HG02642 (cell line): ENCODE results near the gene ZNF883.
"Not testable (repeated sequence)": the region's sequence is repeated elsewhere in the genome, so short reads cannot be mapped to it uniquely, and the experiment has no call there.

Experiments used
- ATAC-seq: cut with Tn5 transposase; IDR thresholded peaks from one replicate; pipeline ENCODE4 v1.9.1; 2021; ENCODE audit warnings: mild to moderate bottlenecking; ENCODE audit not compliant: unreplicated experiment, poor library complexity

ZNF883 gene

DNA sequence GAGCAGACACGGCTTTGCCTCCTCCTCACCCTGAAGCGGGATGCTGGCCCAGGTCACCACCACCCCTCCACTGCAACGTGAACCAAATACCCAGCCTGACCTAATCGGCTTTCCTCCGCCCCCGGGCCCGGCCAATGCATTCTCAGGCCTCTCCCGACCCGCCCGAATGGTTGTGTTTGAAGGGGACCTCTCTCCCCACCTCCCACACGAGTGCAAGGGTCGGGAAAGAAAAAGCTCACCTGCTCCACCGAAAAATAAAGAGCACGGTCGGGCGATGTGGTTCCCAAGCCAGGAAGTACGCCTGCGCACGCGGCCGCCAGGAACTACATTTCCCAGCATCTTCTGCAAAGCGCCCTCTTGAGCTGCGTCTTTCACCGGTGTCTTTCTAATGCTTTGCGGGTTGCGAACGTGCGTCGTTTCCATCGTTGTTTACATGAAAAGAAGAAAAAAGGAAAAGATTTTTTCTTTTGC is at the start of gene ZNF883:
Gene ZNF883 (minus strand): TSS at position 282 of the 471 bp plus-strand sequence.
- ATAC-seq = no peak

DNA sequence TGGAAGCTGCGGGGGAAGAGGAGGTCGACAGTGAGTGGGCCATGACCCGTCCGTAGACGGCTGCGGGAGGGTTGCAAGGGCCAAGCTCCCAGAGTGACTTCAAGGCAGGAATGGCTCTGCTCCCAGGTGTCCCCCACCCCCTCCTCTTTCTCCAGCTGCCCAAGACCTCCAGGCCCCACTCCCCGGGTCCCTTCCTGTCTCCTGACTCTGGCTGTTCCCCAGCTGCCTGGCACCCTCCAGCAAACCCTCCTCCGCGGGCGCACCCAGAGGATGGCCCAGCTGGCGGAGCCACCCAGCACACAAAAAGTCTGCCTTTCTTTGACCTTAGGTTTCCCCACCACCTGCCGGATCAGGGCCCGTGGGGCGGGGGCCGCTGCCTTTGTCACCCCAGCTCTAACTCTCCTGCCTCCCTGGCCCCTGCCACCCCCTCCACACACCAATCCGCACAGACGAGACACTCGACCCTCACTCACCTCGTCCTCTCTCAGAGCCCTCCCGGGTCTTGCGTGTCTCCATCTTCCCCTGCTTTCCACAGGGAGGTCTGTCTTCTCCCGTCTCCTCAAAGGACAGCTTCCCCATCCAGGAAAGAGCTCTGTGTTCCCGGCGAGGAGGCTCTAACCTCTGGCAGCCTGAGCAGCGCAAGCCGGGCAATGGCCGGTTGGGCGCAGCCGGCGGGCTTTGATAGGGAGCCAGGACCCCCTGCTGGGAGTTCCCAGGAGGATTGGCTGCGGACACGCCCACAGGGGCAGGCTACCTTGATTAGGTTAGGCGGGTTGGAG is 49.3 kb upstream of the ZNF883 start:
- not testable (repeated sequence) for ATAC-seq

DNA sequence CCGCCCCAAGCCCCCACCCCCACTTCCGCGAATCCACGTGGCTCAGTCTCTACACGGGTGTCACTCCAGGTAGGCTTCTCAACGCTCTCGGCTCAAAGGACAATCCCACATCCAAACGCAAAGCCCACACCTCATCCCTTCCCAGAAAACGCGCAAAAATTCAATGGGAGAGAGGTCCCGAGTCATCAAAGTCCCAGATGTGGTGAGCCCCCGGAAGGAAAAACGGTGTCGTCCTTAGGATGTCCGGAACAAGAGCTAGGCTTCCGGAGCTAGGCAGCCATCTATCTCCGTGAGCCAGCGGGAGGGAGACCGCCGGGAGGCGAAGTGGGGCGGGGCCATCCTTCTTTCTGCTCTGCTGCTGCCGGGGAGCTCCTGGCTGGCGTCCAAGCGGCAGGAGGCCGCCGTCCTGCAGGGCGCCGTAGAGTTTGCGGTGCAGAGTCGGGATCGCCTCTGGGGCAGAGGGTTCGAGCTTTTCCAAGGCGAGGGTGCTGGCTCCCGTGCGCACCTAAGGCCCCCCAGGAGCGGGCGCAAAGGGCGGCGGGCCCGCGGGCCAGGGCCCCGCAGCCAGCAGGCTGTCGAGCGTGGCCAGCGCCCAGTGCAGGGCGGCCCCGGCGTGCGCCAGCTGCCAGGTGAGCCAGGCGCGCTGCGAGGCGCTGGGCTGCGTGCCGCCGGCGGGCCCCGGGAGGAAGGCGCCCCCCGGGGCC is 47.7 kb upstream of the ZNF883 start:
- ATAC-seq = not testable (repeated sequence)

DNA sequence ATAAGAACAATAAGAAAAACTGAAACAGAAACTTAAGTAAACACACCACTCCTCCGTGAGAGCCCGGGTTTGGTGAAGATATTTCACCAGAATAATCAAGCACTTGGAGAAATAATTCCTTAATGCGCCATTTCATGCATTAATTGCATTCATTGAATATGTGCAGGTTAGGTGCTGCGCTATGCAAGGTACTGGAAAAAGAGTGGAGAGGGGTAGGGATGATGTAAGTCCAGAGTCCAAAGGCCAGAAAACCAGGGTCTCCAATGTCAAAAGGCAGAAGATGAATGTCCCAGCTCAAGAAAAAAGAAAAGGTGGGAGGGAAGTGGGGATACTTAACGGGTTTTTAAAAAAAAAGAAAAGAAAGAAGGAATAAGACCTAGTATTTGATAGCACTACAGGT is 45.2 kb upstream of the ZNF883 start:
- no peak for ATAC-seq

DNA sequence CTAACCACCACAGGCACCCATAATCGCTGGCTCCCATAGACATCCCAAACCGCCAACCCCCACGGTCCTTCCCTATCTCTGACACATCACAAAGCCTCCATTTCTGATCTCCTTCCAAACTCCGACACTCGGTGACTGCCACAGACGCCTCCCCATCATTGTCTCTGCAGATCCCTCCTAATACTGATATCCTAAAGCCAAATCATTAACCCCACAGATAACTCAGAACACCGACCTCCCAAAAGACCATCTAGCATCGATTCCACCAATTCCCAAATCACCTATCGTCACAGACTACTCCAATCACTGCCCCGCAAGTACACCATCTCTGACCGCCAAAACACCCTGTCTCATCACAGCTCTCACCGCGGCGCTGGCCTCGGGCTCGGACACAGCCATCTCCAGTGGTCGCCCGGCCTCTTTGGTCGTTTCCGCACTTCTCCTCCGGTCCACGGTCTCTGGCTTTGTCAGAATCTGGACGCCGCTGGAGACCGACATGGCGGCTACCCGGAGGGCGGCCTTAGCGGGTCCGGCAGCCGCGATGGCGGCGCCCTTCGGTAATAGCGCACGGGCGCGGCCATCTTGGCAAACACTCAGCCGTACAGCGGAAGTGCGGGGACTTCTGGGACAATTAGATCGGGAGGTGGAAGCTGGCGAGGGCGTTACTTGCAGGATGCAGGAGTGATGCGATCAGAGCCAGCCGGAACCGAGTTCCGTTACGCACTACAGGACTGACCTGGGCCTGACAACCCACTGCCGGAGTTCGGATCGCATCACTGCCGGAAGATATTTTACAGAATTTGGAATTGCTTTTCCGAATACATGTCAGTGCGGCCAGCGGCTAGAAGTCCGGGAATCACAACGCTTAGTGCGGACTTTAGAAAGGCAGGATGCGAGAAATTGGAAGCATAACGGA is 44.5 kb upstream of the ZNF883 start, which contains the start of gene ZFP37:
Gene ZFP37 (minus strand): TSS at position 534 of the 916 bp plus-strand sequence. CDS start 36 bp downstream, at position 498.
- peak; percentile 98 for ATAC-seq

DNA sequence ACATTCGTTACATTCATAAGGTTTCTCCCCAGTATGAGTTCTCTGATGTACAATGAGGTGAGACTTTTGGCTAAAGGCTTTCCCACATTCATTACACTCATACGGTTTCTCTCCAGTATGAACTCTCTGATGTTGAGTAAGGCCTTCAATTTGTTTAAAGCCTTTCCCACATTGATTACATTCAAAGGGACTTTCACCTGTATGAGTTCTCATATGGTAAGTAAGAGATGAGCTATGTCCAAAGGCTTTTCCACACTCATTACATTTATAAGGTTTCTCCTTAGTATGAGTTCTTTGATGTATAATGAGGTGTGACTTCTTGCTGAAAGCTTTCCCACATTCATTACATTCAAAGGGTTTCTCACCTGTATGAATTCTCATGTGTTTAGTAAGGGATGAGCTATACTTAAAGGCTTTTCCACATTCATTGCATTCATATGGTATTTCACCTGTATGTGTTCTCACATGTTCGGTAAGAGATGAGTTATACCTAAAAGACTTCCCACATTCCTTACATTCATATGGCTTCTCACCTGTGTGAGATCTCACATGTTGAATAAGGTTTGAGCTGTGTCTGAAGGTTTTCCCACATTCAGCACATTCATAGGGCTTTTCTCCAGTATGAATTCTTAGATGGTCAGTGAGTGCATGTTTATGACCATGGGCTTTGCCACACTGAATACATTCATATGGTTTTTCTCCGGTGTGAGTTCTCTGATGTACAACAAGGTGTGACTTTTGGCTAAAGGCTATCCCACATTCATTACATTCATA is 31.1 kb upstream of the ZNF883 start:
- no peak for ATAC-seq

DNA sequence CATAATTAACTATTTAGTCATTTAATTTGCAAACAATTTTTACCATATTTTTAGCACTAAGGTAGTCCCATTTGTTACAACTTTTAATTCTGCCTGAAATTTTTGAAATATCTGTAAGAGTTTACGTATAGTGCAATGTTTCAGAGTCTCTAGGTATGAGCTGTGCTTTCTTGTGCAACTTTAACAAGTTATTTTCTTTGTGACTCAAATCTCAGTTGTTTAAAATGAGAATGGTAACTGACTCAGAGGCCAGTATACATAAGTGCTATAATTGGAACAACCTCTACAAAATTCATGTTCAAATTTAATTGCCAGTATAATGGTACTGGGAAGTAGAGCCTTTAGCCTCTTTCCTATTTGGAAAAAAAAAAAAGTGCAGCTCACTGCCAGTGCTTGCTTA is 14.2 kb upstream of the ZNF883 start:
- ATAC-seq = no peak

DNA sequence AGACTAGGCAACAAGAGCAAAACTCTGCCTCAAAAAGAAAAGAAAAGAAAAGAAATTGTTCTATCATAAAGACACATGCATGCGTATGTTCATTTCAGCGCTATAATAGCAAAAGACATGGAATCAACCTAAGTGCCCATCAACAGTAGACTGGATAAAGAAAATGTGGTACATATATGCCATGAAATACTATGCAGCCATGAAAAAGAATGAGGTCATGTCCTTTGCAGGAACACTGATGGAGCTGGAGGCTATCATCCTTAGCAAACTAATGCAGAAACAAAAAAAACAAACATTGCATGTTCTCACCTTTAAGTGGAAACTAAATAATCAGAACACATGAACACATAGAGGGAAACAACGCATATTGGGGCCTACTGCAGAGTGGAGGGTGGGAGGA is 6.3 kb upstream of the ZNF883 start:
- no peak for ATAC-seq

DNA sequence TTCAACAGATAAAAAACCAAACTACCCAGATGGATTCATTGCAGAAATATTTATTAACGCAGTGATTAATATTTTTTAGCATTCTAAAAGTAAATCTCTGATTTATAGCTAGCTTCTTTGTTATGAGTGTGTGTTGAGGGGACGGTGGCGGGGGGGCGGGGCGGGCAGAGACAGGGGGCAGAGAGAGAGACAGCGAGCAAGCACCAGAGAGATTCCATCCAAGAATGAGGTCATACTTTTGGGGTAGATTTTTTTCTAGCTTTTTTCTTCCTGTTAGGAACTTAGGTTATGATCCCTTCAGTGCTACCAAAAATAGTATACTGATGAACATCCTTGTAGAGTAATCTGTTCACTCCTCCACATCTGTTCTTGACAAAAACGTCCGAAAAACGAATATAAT is 500 bp upstream of the ZNF883 start:
- no peak for ATAC-seq

DNA sequence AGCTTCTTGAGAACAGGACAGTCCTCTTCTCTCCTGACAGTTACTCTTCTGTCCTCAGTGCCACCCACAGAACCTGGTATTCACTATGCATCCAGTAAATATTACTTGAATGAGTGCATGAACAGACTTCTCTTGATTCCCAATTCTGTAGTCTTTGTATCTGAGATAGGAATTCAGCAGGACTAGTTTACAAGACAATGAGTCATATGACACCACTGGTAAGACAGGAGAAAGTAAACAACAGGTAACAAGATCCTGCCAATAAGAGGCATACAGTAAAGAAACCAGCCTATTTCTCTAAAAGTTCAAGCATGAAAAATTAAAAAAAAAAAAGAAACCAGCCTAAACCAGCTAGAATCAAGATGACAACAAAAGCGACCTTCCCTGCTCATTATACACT is 6.2 kb downstream of the ZNF883 start:
- ATAC-seq = no peak

DNA sequence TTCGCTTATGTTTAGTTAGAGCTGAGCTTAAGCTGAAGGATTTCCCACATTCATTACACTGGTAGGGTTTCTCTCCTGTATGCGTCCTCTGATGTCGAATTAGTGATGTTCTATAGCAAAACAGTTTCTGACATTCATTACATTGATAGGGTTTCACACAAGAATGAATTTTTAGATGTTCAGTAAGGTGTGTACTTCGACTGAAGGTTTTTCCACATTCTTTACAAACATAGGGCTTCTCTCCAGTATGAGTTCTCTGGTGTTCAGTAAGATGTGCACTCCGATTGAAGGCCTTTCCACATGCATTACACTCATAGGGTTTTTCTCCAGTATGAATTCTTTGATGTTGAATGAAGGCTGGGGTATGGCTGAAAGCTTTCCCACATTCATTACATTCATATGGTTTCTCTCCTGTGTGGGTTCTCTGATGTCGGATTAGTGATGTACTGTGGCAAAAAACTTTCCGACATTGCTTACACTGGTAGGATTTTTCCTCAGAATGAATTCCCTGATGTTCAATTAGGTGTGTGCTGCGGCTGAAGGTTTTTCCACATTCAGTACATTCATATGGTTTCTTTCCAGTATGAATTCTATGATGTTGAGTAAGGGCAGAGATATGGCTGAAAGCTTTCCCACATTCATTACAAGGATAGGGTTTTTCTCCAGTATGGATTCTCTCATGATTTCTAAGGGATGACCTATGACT is 14.6 kb downstream of the ZNF883 start:
- no peak for ATAC-seq

DNA sequence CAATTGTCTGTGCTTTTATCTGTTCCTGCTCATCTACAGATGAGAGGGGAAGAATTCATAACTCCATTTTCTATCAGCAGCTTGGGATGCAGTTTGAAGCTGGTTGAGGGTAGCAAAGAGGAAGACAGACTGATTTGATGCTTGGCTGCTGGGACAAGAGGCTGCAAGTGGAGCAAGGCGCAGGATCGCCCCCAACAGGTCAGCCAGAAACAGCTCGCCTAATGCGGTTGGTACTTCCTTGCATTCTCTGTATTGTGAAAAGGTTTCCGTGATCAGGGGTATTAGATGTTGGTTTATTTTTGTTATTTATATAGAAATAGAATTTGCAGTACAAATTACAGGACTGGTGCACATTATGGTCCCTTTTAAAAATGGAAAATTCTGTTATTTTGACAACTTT is 40.6 kb downstream of the ZNF883 start:
- ATAC-seq = no peak

DNA sequence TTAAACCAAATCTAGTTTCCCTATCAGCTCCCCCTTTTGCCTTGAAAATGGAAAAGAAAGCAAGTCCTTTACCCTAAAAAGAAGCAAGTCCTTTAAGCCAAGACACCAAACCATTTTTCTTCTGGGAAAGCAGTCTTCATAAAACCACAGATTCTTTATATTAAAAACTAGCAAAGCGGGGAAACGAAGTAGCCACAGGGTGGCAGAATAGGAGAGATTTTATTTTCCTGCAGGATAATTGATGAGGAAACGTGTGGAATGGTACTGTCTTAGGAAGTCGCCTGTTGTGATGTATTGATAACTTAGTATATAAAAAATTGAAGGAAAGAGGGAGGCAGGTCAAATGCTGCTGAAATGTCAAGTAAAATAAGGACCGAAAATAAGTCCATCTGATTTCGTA is 41.1 kb downstream of the ZNF883 start:
- ATAC-seq = no peak

DNA sequence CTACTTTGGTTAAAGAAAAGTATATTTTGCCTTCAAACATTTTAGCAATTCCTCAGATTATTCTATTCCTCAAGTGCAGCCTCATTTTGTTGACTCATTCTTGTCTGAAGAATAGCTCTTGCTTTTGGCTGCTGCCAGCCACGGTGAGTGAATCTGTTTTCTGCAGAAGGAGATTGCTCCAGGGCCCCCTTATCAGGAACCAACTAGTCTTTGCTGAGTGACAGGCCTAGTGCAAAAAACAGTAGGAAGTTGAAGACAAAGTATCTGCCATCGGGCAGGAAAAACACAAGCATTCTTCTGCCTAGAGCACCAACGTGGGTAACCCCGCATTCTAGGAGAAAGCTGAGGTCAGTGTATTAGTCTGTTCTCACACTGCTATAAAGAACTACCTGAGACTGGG is 42.3 kb downstream of the ZNF883 start:
- no peak for ATAC-seq

DNA sequence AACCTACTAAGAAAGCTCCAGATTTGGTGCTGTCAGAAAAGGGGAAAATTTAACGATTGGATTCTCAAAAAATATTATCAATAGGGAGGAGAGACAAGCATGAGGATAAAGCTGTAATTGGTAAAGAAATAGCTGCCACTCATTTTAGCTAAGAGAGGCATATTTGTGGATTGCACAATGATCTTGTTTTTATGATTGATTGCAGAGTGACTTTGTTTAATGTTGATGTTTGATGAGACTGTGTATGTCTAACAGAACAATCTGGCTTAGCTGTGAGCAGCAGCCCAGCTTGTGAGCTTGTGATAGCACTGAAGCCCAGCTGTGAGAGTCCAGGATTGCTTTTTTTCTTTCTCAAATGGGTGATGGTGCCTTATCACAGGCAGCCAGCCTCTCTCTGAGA is 56.4 kb downstream of the ZNF883 start:
- ATAC-seq = no peak

DNA sequence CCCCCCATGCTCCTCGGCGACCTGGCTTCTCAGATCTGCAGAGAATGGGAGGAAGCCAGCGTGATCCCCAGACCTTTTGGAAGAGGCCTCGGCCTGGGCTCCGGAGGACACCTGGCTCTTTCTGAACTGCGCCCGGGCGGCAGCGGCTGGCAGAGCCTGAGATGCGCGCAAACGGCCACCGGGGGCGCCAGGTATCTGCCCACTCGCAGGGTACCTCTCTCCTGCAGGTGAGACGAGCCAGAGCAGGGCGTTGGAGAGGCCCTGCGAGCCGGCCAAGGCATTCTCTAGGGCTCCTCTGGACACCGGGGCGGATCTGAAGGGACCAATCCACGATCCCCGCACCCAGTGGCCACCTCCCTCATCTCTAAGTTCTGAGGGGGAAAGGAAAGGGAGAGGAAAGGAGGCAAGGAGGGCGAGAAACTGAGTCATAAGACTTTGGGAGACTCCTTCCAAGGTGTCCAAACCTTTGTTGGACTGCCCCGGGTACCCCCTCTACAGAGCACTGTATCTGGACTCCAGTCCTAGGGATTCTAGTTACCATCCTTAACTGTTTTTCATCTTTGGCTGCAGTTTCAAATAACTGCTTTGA is 66.3 kb downstream of the ZNF883 start:
- ATAC-seq = no peak

DNA sequence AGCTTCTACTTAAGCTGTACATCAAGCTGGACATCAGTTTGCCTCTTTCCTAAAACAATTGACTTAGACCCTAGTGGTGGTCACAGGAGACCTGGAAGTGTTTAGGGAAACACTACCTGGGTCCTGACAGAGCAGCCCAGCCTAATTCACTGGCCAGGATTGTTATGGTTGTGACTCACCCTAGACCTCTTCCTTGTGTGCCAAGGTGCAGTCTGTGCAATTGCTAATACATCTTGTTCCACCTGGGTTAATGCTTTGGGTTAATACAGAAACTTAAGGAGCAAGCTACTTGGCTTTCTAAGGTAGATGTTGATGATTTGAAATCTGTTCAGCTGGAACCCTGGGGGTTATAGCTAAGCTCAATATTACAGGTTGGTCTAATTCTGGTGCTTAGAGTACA is 72.6 kb downstream of the ZNF883 start:
- no peak for ATAC-seq

DNA sequence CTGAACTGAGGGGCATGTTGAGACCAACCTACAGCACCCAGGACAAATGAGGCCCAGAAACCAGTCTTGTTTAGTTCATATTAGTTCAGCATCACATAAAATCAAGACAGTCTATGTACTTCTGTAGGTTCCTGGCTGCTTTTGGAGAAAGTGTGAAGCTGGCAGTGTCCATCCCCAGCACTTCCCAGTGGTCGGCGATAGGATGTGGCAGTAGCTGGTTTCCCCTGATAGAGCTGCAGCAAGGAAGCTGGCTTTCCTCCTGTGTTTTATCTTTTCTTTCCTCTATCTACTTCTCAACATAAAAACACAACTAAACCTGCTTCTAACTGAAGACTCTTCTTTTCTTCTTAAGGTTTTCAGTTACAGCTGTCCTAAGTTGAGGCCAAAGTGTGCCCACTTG is 78.3 kb downstream of the ZNF883 start:
- ATAC-seq = no peak

DNA sequence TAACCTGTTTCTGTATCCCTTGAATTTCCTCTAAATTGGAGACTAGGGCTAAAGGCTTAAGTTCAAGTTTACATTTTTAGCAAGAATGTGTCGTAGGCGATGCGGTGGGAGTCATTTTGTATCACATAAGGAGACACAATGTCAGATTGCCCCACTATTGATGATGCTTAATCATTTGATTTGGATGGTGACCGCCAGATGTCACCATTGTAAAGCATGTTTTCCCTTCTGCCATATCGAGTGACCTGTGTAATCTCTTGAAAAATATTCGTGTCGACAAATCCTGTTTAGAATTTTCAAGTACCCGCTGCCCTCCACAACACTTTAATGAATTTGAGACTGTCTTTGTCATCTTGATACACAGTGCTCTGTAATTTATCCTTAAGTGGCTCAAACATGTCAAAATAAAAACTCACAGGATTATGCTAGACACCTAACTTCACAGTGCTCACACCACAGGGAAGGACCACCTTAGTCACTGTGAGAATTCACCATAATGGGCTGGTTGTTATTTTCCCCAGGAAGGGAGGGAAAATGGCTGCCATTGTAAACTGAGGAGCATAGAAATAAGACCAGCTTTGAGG is 86.8 kb downstream of the ZNF883 start:
- ATAC-seq = no peak
